GM19452 (cell line): ENCODE results near the gene IGF2.
"Not testable (repeated sequence)": the region's sequence is repeated elsewhere in the genome, so short reads cannot be mapped to it uniquely, and the experiment has no call there.

Experiments used
- ATAC-seq: cut with Tn5 transposase; IDR thresholded peaks from one replicate; pipeline ENCODE4 v1.9.1; 2021; ENCODE audit not compliant: unreplicated experiment

IGF2 gene

GRCh38 chr11:2139123-2139521, at the start of gene IGF2:
Gene IGF2 (minus strand): TSS chr11:2139389. CDS start chr11:2135523, 3,866 bp downstream.
- no peak for ATAC-seq

- ATAC-seq, result no peak
These were observed 49.6 kb upstream of the IGF2 start for GRCh38 chr11:2188745-2189144.

GRCh38 chr11:2187280-2187707, 48.1 kb upstream of the IGF2 start:
- ATAC-seq, result no peak

GRCh38 chr11:2186669-2187279, 47.6 kb upstream of the IGF2 start:
- ATAC-seq, result no peak

GRCh38 chr11:2185324-2186085, 46.3 kb upstream of the IGF2 start:
- no peak for ATAC-seq

- no peak for ATAC-seq
These were observed 43.7 kb upstream of the IGF2 start for GRCh38 chr11:2182692-2183474.

GRCh38 chr11:2182075-2182474, 42.9 kb upstream of the IGF2 start:
- ATAC-seq, result no peak

- ATAC-seq, result no peak
These were observed 41.7 kb upstream of the IGF2 start for GRCh38 chr11:2180789-2181370.

GRCh38 chr11:2180347-2180746, 41.2 kb upstream of the IGF2 start:
- no peak for ATAC-seq

GRCh38 chr11:2179516-2179915, 40.3 kb upstream of the IGF2 start:
- ATAC-seq, result no peak

GRCh38 chr11:2178906-2179494, 39.8 kb upstream of the IGF2 start:
- no peak for ATAC-seq

GRCh38 chr11:2178055-2178773, 39.0 kb upstream of the IGF2 start:
- ATAC-seq, result not testable (repeated sequence)

- ATAC-seq, result no peak
These were observed 37.9 kb upstream of the IGF2 start for GRCh38 chr11:2177076-2177475.

GRCh38 chr11:2176389-2176900, 37.3 kb upstream of the IGF2 start:
- no peak for ATAC-seq

- no peak for ATAC-seq
These were observed 36.5 kb upstream of the IGF2 start for GRCh38 chr11:2175659-2176058.

- ATAC-seq, result no peak
These were observed 35.2 kb upstream of the IGF2 start for GRCh38 chr11:2174361-2174760.

GRCh38 chr11:2173761-2174160, 34.6 kb upstream of the IGF2 start:
- ATAC-seq, result no peak

- ATAC-seq, result no peak
These were observed 34.0 kb upstream of the IGF2 start for GRCh38 chr11:2173150-2173693.

- no peak for ATAC-seq
These were observed 33.5 kb upstream of the IGF2 start for GRCh38 chr11:2172676-2173075.

- ATAC-seq, result no peak
These were observed 32.4 kb upstream of the IGF2 start, which contains the start of gene TH for GRCh38 chr11:2171591-2172003. Gene TH (minus strand): TSS chr11:2171815. CDS start chr11:2171786, 29 bp downstream.
